ENCODE measurements around the gene PTK6.

PTK6 gene

GRCh38 chr20:63487781-63488241 is 49.4 kb downstream of the PTK6 start:
- Histone ChIP-seq H3K27me3 (ENCODE audit: insufficient read depth, low read length) (no peaks in the 10 kb centered on the region), H4K20me1 (ENCODE audit: insufficient read depth, low read length) (no peaks in the 10 kb centered on the region), H3K9ac (ENCODE audit: low read length) (no peak overlapping the region), H3K36me3 (ENCODE audit: insufficient read depth, low read length) (no peaks in the 10 kb centered on the region), H3K27ac (ENCODE audit: low read depth, low read length, poor library complexity, severe bottlenecking) (no peak overlapping the region), H3K4me1 (ENCODE audit: insufficient read depth, low read length, severe bottlenecking) (no peaks in the 10 kb centered on the region), H3K4me3 (ENCODE audit: low read depth, low read length, poor library complexity, severe bottlenecking) (no peak overlapping the region), H3K4me2 (ENCODE audit: low read length) (no peak overlapping the region), H3F3A (ENCODE audit: insufficient read depth, low read length) (no peaks in the 10 kb centered on the region), H3K9me2 (ENCODE audit: low read depth, low read length) (no peaks in the 10 kb centered on the region), H3K9me3 (ENCODE audit: low read length) (no peaks in the 10 kb centered on the region), H2AFZ (ENCODE audit: low read length) (no peak overlapping the region), H3K79me2 (ENCODE audit: insufficient read depth, low read length) (no peaks in the 10 kb centered on the region)
- TF ChIP-seq CTCF (IDR thresholded peaks at IDR 0.05; ENCODE audit: low read length) (no peak), EZH2 (IDR thresholded peaks at IDR 0.05; ENCODE audit: borderline replicate concordance, low read length) (no peak)

- Histone ChIP-seq H3K36me3 (ENCODE audit: insufficient read depth, low read length) (no peaks in the 10 kb centered on the region), H3K27ac (ENCODE audit: low read depth, low read length, poor library complexity, severe bottlenecking) (no peak overlapping the region), H3K79me2 (ENCODE audit: insufficient read depth, low read length) (no peaks in the 10 kb centered on the region), H3K9ac (ENCODE audit: low read length) (no peak overlapping the region), H4K20me1 (ENCODE audit: insufficient read depth, low read length) (no peaks in the 10 kb centered on the region), H3K27me3 (ENCODE audit: insufficient read depth, low read length) (no peaks in the 10 kb centered on the region), H3K9me3 (ENCODE audit: low read length) (no peaks in the 10 kb centered on the region), H2AFZ (ENCODE audit: low read length) (no peak overlapping the region), H3K9me2 (ENCODE audit: low read depth, low read length) (no peaks in the 10 kb centered on the region), H3K4me3 (ENCODE audit: low read depth, low read length, poor library complexity, severe bottlenecking) (no peak overlapping the region), H3F3A (ENCODE audit: insufficient read depth, low read length) (no peaks in the 10 kb centered on the region), H3K4me1 (ENCODE audit: insufficient read depth, low read length, severe bottlenecking) (no peaks in the 10 kb centered on the region), H3K4me2 (ENCODE audit: low read length) (no peak overlapping the region)
- TF ChIP-seq EZH2 (IDR thresholded peaks at IDR 0.05; ENCODE audit: borderline replicate concordance, low read length) (no peak), CTCF (IDR thresholded peaks at IDR 0.05; ENCODE audit: low read length) (no peak)
Measured at GRCh38 chr20:63487116-63487764, 49.9 kb downstream of the PTK6 start.

- TF ChIP-seq EZH2 (IDR thresholded peaks at IDR 0.05; ENCODE audit: borderline replicate concordance, low read length): no peak
- no peak for TF ChIP-seq CTCF (IDR thresholded peaks at IDR 0.05; ENCODE audit: low read length)
- no peaks in the 10 kb centered on the region for H3K79me2 ChIP-seq (ENCODE audit: insufficient read depth, low read length)
- H3K9me2 ChIP-seq (ENCODE audit: low read depth, low read length): no peaks in the 10 kb centered on the region
- H2AFZ ChIP-seq (ENCODE audit: low read length): no peak overlapping the region
- H3K27me3 ChIP-seq (ENCODE audit: insufficient read depth, low read length): 0 out of 2 replicates have a peak, but pooled peaks cover 2% of the 10 kb centered on the region
- H3F3A ChIP-seq (ENCODE audit: insufficient read depth, low read length): no peaks in the 10 kb centered on the region
- H3K9ac ChIP-seq (ENCODE audit: low read length): no peak overlapping the region
- H3K36me3 ChIP-seq (ENCODE audit: insufficient read depth, low read length): no peaks in the 10 kb centered on the region
- H4K20me1 ChIP-seq (ENCODE audit: insufficient read depth, low read length): no peaks in the 10 kb centered on the region
- H3K4me2 ChIP-seq (ENCODE audit: low read length): no peak overlapping the region
- H3K9me3 ChIP-seq (ENCODE audit: low read length): no peaks in the 10 kb centered on the region
- H3K4me1 ChIP-seq (ENCODE audit: insufficient read depth, low read length, severe bottlenecking): no peaks in the 10 kb centered on the region
- H3K27ac ChIP-seq (ENCODE audit: low read depth, low read length, poor library complexity, severe bottlenecking): no peak overlapping the region
- no peak overlapping the region for H3K4me3 ChIP-seq (ENCODE audit: low read depth, low read length, poor library complexity, severe bottlenecking)
Measured at GRCh38 chr20:63486300-63486855, 50.8 kb downstream of the PTK6 start.
